Neural cell (in vitro differentiated cells): ENCODE data around the gene INPP5F.

Experiments
- EP300 ChIP-seq: fragments of 450-650 bp; conservative IDR thresholded peaks from 2 replicates; pipeline ENCODE4 v1.6.1; 2014; ENCODE audit warnings: antibody characterized with exemption, mild to moderate bottlenecking, moderate library complexity; ENCODE audit not compliant: poor library complexity, severe bottlenecking
- EZH2 ChIP-seq: fragments of 200-600, 300-800 bp; shearing (Covaris generic), sonication (generic); IDR thresholded peaks from 2 replicates; pipeline ENCODE4 v1.6.1; 2014; ENCODE audit warnings: antibody characterized with exemption, low read length, borderline replicate concordance, mild to moderate bottlenecking; ENCODE audit not compliant: insufficient read depth, poor library complexity, severe bottlenecking
- POLR2AphosphoS5 ChIP-seq: IDR thresholded peaks from 2 replicates; pipeline ENCODE4 v1.6.1; 2012
- RAD21 ChIP-seq: fragments of 450-650 bp; conservative IDR thresholded peaks from 2 replicates; pipeline ENCODE4 v1.6.1; 2014; ENCODE audit warnings: antibody characterized with exemption, mild to moderate bottlenecking, moderate library complexity
- SMC3 ChIP-seq: fragments of 450-650 bp; conservative IDR thresholded peaks from 2 replicates; pipeline ENCODE4 v1.6.1; 2014; ENCODE audit warnings: antibody characterized with exemption, mild to moderate bottlenecking, moderate library complexity; ENCODE audit not compliant: poor library complexity
- TAF1 ChIP-seq: IDR thresholded peaks from 2 replicates; pipeline ENCODE4 v1.6.1; 2012; ENCODE audit warnings: low read depth
- TF ChIP-seq, protein P1 (sequence below): fragments of 450-650 bp; IDR thresholded peaks from 2 replicates; pipeline ENCODE4 v1.5.1; 2014; ENCODE audit warnings: antibody characterized with exemption, mild to moderate bottlenecking, moderate library complexity; ENCODE audit not compliant: poor library complexity, severe bottlenecking
- TF ChIP-seq, protein P2 (sequence below): IDR thresholded peaks from 2 replicates; pipeline ENCODE4 v1.6.1; 2012; ENCODE audit warnings: borderline replicate concordance

DNA sequence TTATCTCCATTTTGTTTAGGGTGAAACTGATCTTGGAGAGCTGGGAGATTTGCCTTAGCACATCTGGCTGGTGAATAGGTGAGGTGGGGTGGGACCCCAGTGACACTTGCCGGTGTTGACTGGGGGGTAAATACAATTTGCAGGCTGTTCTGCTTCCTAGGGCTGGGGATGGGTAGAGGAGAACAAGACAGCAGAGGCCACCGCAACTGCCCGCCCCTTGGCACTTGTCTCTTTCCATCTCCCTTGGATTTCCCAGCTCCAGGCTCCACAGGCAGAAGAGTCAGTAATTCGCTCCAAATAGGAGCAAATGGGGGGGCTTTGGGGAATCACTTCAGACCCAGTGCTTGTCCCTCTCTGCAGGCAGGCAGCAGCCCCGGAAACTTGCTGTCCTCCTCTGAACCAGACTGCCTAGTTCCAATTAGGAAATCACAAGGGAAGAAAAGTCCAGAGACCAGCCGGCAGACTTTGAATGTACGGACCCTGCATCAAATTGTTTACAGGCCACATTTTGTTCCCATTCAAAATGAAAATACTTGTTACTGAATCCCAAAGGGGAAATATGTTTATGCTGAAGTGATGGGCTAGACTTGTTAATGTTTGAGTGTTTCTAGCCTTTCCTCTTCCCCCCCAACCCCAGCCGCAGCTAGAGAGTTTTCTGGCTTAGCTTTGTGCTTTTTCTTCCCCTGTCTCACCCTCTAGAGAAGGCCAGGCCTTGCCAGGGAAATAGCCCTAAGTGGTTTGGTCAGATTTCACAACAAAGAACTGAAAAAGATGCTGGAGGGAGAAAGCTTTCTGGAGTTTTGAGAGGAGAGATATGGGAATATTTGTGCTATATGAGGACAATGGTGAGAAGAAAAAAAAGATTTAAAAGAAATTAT lies 10.0 kb upstream of the INPP5F start:
- TF ChIP-seq EP300 = no peak
- no peak for TF ChIP-seq EZH2
- TF ChIP-seq, protein P1, sequence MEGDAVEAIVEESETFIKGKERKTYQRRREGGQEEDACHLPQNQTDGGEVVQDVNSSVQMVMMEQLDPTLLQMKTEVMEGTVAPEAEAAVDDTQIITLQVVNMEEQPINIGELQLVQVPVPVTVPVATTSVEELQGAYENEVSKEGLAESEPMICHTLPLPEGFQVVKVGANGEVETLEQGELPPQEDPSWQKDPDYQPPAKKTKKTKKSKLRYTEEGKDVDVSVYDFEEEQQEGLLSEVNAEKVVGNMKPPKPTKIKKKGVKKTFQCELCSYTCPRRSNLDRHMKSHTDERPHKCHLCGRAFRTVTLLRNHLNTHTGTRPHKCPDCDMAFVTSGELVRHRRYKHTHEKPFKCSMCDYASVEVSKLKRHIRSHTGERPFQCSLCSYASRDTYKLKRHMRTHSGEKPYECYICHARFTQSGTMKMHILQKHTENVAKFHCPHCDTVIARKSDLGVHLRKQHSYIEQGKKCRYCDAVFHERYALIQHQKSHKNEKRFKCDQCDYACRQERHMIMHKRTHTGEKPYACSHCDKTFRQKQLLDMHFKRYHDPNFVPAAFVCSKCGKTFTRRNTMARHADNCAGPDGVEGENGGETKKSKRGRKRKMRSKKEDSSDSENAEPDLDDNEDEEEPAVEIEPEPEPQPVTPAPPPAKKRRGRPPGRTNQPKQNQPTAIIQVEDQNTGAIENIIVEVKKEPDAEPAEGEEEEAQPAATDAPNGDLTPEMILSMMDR = no peak
- TF ChIP-seq POLR2AphosphoS5 = no peak
- TF ChIP-seq RAD21 = no peak
- TF ChIP-seq SMC3 = no peak
- no peak for TF ChIP-seq TAF1
- TF ChIP-seq, protein P2, sequence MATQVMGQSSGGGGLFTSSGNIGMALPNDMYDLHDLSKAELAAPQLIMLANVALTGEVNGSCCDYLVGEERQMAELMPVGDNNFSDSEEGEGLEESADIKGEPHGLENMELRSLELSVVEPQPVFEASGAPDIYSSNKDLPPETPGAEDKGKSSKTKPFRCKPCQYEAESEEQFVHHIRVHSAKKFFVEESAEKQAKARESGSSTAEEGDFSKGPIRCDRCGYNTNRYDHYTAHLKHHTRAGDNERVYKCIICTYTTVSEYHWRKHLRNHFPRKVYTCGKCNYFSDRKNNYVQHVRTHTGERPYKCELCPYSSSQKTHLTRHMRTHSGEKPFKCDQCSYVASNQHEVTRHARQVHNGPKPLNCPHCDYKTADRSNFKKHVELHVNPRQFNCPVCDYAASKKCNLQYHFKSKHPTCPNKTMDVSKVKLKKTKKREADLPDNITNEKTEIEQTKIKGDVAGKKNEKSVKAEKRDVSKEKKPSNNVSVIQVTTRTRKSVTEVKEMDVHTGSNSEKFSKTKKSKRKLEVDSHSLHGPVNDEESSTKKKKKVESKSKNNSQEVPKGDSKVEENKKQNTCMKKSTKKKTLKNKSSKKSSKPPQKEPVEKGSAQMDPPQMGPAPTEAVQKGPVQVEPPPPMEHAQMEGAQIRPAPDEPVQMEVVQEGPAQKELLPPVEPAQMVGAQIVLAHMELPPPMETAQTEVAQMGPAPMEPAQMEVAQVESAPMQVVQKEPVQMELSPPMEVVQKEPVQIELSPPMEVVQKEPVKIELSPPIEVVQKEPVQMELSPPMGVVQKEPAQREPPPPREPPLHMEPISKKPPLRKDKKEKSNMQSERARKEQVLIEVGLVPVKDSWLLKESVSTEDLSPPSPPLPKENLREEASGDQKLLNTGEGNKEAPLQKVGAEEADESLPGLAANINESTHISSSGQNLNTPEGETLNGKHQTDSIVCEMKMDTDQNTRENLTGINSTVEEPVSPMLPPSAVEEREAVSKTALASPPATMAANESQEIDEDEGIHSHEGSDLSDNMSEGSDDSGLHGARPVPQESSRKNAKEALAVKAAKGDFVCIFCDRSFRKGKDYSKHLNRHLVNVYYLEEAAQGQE = no peak
